CD14-positive monocyte (primary cell): Measurements from ENCODE around the gene EML6. TPM values are rescaled to one million over a fixed set of nuclear protein-coding genes. Genes with fewer than 3 reads are reported as not detected.
"Not testable (repeated sequence)": the region's sequence is repeated elsewhere in the genome, so short reads cannot be mapped to it uniquely, and the experiment has no call there.

ENCODE experiments used
- DNase-seq, 3 donors: peaks; one replicate each; pipeline ENCODE4 v3.0.0-alpha.2; 2011 to 2022
- H2AFZ ChIP-seq: 2 replicates; pipeline ENCODE4 v1.6.0; 2012; ENCODE audit warnings: mild to moderate bottlenecking, low read depth, low read length, inconsistent platforms; ENCODE audit not compliant: insufficient read depth, poor library complexity, severe bottlenecking
- H3K27ac ChIP-seq, 2 donors: 1 replicate in 1 of 2; 2 replicates in 1 of 2; pipeline ENCODE4 v1.5.1; 2012 to 2013; ENCODE audit warnings: low read length in 2 of 2, control low read depth in 1 of 2, inconsistent platforms in 1 of 2, low read depth in 1 of 2, mild to moderate bottlenecking in 1 of 2
- H3K27me3 ChIP-seq, 2 donors: one replicate each; pipeline versions ENCODE4 v1.6.0 to v1.6.1; 2011 to 2013; ENCODE audit warnings: low read length in 2 of 2; ENCODE audit not compliant: control insufficient read depth in 2 of 2, insufficient read depth in 2 of 2
- H3K36me3 ChIP-seq, 2 donors: replicated peaks in 1 of 2; 1 replicate in 1 of 2; 2 replicates in 1 of 2; pipeline versions ENCODE4 v1.5.1 to v1.6.1; 2012 to 2013; ENCODE audit warnings: low read length in 2 of 2, control low read depth in 1 of 2, inconsistent platforms in 1 of 2, mild to moderate bottlenecking in 1 of 2; ENCODE audit not compliant: insufficient read depth in 2 of 2, control insufficient read depth in 1 of 2
- H3K4me1 ChIP-seq, 2 donors: 1 replicate in 1 of 2; 2 replicates in 1 of 2; pipeline versions ENCODE4 v1.5.1 to v1.6.1; 2012 to 2013; ENCODE audit warnings: low read length in 2 of 2, control low read depth in 1 of 2, inconsistent platforms in 1 of 2, mild to moderate bottlenecking in 1 of 2, moderate library complexity in 1 of 2; ENCODE audit not compliant: insufficient read depth in 2 of 2, control insufficient read depth in 1 of 2
- H3K4me2 ChIP-seq: replicated peaks from 2 replicates; pipeline ENCODE3; 2012; ENCODE audit warnings: low read length, moderate library complexity, mild to moderate bottlenecking; ENCODE audit not compliant: poor library complexity, severe bottlenecking; ENCODE audit errors: extremely low read depth
- H3K4me3 ChIP-seq, 3 experiments: fragments of 200-600 bp in 1 of 3; sonication (generic) in 1 of 3; replicated peaks in 1 of 3; 1 replicate in 2 of 3; 2 replicates in 1 of 3; pipeline ENCODE4 v1.5.1; 2011 to 2013; ENCODE audit warnings: low read length in 3 of 3, mild to moderate bottlenecking in 3 of 3, control low read depth in 2 of 3, low read depth in 2 of 3, inconsistent platforms in 1 of 3, moderate library complexity in 1 of 3
- H3K79me2 ChIP-seq: 2 replicates; pipeline ENCODE4 v1.6.0; 2012; ENCODE audit warnings: mild to moderate bottlenecking, control low read depth, inconsistent platforms, low read length, moderate library complexity; ENCODE audit not compliant: insufficient read depth
- H3K9ac ChIP-seq: 2 replicates; pipeline ENCODE4 v1.6.0; 2017; ENCODE audit warnings: low read length, mild to moderate bottlenecking; ENCODE audit not compliant: insufficient read depth, poor library complexity, severe bottlenecking
- H3K9me3 ChIP-seq, 2 donors: replicated peaks in 1 of 2; 1 replicate in 1 of 2; 2 replicates in 1 of 2; pipeline versions ENCODE4 v1.5.1 to v1.6.1; 2012 to 2013; ENCODE audit warnings: low read length in 2 of 2, control low read depth in 1 of 2; ENCODE audit not compliant: control insufficient read depth in 1 of 2, insufficient read depth in 1 of 2
- H4K20me1 ChIP-seq: 2 replicates; pipeline ENCODE4 v1.6.0; 2012; ENCODE audit warnings: mild to moderate bottlenecking, low read length, control low read depth, moderate library complexity; ENCODE audit not compliant: insufficient read depth
- H3K27ac Mint-ChIP-seq, 7 donors: one replicate each; pipeline ENCODE4 v1.8.0; 2020; ENCODE audit warnings: mild to moderate bottlenecking in 7 of 7, mixed read lengths in 7 of 7, moderate library complexity in 6 of 7, inconsistent platforms in 2 of 7
- H3K27me3 Mint-ChIP-seq, 3 donors: one replicate each; pipeline ENCODE4 v1.8.0; 2021 to 2022; ENCODE audit warnings: low read depth in 3 of 3, mild to moderate bottlenecking in 3 of 3, mixed read lengths in 3 of 3, moderate library complexity in 3 of 3, inconsistent platforms in 1 of 3
- H3K36me3 Mint-ChIP-seq, 2 donors: one replicate each; pipeline ENCODE4 v1.8.0; 2020; ENCODE audit warnings: mixed read lengths in 2 of 2, inconsistent platforms in 1 of 2, mild to moderate bottlenecking in 1 of 2
- H3K4me1 Mint-ChIP-seq: one replicate; pipeline ENCODE4 v1.8.0; 2020; ENCODE audit warnings: mild to moderate bottlenecking, mixed read lengths
- H3K4me3 Mint-ChIP-seq, 2 donors: one replicate each; pipeline ENCODE4 v1.8.0; 2020; ENCODE audit warnings: mild to moderate bottlenecking in 2 of 2, mixed read lengths in 2 of 2, moderate library complexity in 1 of 2
- H3K9me3 Mint-ChIP-seq, 7 donors: one replicate each; pipeline ENCODE4 v1.8.0; 2020 to 2022; ENCODE audit warnings: mixed read lengths in 7 of 7, mild to moderate bottlenecking in 6 of 7, moderate library complexity in 6 of 7, inconsistent platforms in 2 of 7
- CTCF ChIP-seq: fragments of 200-600 bp; IDR thresholded peaks from one replicate; pipeline ENCODE4 v1.8.0; 2022; ENCODE audit warnings: antibody characterized with exemption, mild to moderate bottlenecking
- WGBS: methylation state at CpG from one replicate; pipeline ENCODE4 v1.1.5; 2013; ENCODE audit warnings: missing lambda C conversion rate; ENCODE audit not compliant: insufficient coverage; 5-methylcytosine and 5-hydroxymethylcytosine counted together
- intact Hi-C, 2 donors: fragments of 100-400 bp; cut with micrococcal nuclease; formaldehyde crosslinking; loops; one replicate each; pipeline versions ENCODE4 v1.15.0 to v1.15.1; 2023
- polyA plus RNA-seq, 3 donors: library from polyadenylated mRNA; depleted of rRNA in 1 of 3; unstranded in 2 of 3; stranded (reverse) in 1 of 3; fragments of 300-500 nt in 2 of 3; fragments of >200 nt in 1 of 3; fragmentation: Illumina TruSeq in 2 of 3; gene quantifications; 1 replicate in 2 of 3; 2 replicates in 1 of 3; pipeline ENCODE4 v1.2.3, GENCODE V29; 2012 to 2021

EML6 gene
- polyA plus RNA-seq, 3 donors, result 0.79 TPM; not detected in 2

- H3K9ac ChIP-seq, result no peak overlapping the region
- H4K20me1 ChIP-seq, result no peaks in the 10 kb centered on the region
- H3K36me3 ChIP-seq, result no peaks in the 10 kb centered on the region
- H3K27ac Mint-ChIP-seq, result no peak overlapping the region
- WGBS, result 85% methylated on average over 5 of the region's 13 CpGs
- no peak overlapping the region for H3K4me2 ChIP-seq
- H3K4me3 Mint-ChIP-seq, result no peak overlapping the region
- no peak overlapping the region for H3K4me3 ChIP-seq
- H3K4me1 ChIP-seq, result no peaks in the 10 kb centered on the region
- intact Hi-C loops, result no loop called here
- H3K27me3 Mint-ChIP-seq, result peaks cover 0 to 4% (median 0%) of the 10 kb centered on the region in 3 donors
- DNase-seq, result no peak
- no peak for TF ChIP-seq CTCF
- no peaks in the 10 kb centered on the region for H3K9me3 ChIP-seq
- no peaks in the 10 kb centered on the region for H3K27me3 ChIP-seq
- H3K79me2 ChIP-seq, result no peaks in the 10 kb centered on the region
- H2AFZ ChIP-seq, result no peak overlapping the region
- H3K36me3 Mint-ChIP-seq, result no peaks in the 10 kb centered on the region
- H3K27ac ChIP-seq, result no peak overlapping the region
- peaks cover 5% of the 10 kb centered on the region for H3K4me1 Mint-ChIP-seq
- H3K9me3 Mint-ChIP-seq, result no peaks in the 10 kb centered on the region
Measured at GRCh38 chr2:54871457-54872107, 148.1 kb downstream of the EML6 start.

GRCh38 chr2:54872780-54873179 lies 149.3 kb downstream of the EML6 start:
- H3K9me3 Mint-ChIP-seq, result no peaks in the 10 kb centered on the region
- no peak overlapping the region for H3K4me2 ChIP-seq
- H3K36me3 ChIP-seq, result no peaks in the 10 kb centered on the region
- H3K9ac ChIP-seq, result no peak overlapping the region
- intact Hi-C loops, result no loop called here
- H3K79me2 ChIP-seq, result no peaks in the 10 kb centered on the region
- no peak overlapping the region for H3K4me3 ChIP-seq
- no peak for DNase-seq
- no peaks in the 10 kb centered on the region for H3K36me3 Mint-ChIP-seq
- no peaks in the 10 kb centered on the region for H4K20me1 ChIP-seq
- H2AFZ ChIP-seq, result no peak overlapping the region
- no peak overlapping the region for H3K27ac Mint-ChIP-seq
- WGBS, result 94% methylated on average over 2 of the region's 3 CpGs
- H3K4me1 ChIP-seq, result no peaks in the 10 kb centered on the region
- TF ChIP-seq CTCF, result no peak
- no peak overlapping the region for H3K4me3 Mint-ChIP-seq
- no peak overlapping the region for H3K27ac ChIP-seq
- H3K4me1 Mint-ChIP-seq, result no peaks in the 10 kb centered on the region
- H3K27me3 ChIP-seq, result no peaks in the 10 kb centered on the region
- H3K27me3 Mint-ChIP-seq, result peaks cover 0 to 1% (median 0%) of the 10 kb centered on the region in 3 donors
- H3K9me3 ChIP-seq, result no peaks in the 10 kb centered on the region

- H3K27ac ChIP-seq, H3K9me3 Mint-ChIP-seq, H3K36me3 Mint-ChIP-seq, H2AFZ ChIP-seq, H3K79me2 ChIP-seq, H3K4me3 ChIP-seq, H3K27ac Mint-ChIP-seq, H3K27me3 Mint-ChIP-seq, DNase-seq, H3K4me3 Mint-ChIP-seq, intact Hi-C loops, H4K20me1 ChIP-seq, H3K4me1 Mint-ChIP-seq, H3K9ac ChIP-seq, H3K27me3 ChIP-seq, H3K4me1 ChIP-seq, H3K36me3 ChIP-seq, H3K9me3 ChIP-seq, H3K4me2 ChIP-seq: not testable (repeated sequence)
- no CpG with 5 or more reads among the region's 3 CpGs for WGBS
Measured at GRCh38 chr2:54873236-54873635, 149.8 kb downstream of the EML6 start.
